ENCODE results near the gene PLEKHA4.

The PLEKHA4 gene

DNA sequence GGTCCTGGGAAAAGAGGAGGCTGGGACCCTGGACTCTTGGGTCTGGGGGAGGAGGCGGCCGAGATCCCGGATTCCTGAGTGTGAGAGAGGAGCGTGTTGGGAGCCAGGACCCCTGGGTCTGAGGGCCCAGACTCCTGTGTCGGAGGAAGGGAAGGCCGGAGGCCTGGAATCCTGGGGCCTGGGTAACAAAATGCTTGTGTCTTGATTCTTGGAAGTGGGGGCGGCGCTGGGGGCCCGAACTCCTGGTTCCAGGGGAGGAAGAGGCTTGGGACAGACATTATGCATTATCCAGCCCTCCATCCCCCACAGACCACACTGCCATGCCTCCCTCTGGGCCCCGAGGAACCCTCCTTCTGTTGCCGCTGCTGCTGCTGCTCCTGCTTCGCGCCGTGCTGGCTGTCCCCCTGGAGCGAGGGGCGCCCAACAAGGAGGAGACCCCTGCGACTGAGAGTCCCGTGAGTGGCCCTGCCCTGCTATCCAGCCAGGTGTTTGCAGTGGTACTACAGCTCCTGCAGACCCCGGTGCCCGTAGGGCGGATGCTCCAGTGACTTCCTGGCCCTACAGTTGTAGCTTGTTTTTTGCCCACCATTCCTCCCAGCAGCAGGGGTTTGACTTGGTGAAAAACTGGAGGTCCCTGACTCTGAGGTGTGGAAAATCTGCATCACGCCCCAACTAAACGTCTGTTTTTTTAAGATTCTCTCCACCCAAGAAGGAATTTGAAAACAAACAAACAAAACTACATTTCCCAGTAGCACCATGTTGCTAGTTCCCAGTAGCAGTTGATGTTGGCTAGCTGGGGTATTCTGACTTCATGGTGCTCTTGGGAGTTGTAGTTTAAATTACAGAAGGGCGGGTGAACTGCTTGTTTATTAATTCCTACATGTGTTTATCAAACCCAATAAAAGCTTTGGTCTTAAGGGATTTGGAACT lies 32.3 kb upstream of the PLEKHA4 start:
- no peak for TF ChIP-seq TAF1 (IDR thresholded peaks at IDR 0.05; ENCODE audit: borderline replicate concordance, insufficient read depth, low read length)
- TF ChIP-seq SIN3A (IDR thresholded peaks at IDR 0.05; ENCODE audit: borderline replicate concordance, insufficient read depth, low read length): no peak
- TF ChIP-seq POLR2AphosphoS5 (IDR thresholded peaks at IDR 0.05; ENCODE audit: low read depth, low read length): no peak
- TF ChIP-seq, protein P1, sequence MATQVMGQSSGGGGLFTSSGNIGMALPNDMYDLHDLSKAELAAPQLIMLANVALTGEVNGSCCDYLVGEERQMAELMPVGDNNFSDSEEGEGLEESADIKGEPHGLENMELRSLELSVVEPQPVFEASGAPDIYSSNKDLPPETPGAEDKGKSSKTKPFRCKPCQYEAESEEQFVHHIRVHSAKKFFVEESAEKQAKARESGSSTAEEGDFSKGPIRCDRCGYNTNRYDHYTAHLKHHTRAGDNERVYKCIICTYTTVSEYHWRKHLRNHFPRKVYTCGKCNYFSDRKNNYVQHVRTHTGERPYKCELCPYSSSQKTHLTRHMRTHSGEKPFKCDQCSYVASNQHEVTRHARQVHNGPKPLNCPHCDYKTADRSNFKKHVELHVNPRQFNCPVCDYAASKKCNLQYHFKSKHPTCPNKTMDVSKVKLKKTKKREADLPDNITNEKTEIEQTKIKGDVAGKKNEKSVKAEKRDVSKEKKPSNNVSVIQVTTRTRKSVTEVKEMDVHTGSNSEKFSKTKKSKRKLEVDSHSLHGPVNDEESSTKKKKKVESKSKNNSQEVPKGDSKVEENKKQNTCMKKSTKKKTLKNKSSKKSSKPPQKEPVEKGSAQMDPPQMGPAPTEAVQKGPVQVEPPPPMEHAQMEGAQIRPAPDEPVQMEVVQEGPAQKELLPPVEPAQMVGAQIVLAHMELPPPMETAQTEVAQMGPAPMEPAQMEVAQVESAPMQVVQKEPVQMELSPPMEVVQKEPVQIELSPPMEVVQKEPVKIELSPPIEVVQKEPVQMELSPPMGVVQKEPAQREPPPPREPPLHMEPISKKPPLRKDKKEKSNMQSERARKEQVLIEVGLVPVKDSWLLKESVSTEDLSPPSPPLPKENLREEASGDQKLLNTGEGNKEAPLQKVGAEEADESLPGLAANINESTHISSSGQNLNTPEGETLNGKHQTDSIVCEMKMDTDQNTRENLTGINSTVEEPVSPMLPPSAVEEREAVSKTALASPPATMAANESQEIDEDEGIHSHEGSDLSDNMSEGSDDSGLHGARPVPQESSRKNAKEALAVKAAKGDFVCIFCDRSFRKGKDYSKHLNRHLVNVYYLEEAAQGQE (IDR thresholded peaks at IDR 0.05; ENCODE audit: insufficient read depth in 1 of 2, low read depth in 2 of 2, low read length in 2 of 2): no peak
- no peak for TF ChIP-seq FOXP2 (optimal IDR thresholded peaks at IDR 0.05; ENCODE audit: borderline replicate concordance, extremely low read depth, extremely low read length, insufficient read depth)

DNA sequence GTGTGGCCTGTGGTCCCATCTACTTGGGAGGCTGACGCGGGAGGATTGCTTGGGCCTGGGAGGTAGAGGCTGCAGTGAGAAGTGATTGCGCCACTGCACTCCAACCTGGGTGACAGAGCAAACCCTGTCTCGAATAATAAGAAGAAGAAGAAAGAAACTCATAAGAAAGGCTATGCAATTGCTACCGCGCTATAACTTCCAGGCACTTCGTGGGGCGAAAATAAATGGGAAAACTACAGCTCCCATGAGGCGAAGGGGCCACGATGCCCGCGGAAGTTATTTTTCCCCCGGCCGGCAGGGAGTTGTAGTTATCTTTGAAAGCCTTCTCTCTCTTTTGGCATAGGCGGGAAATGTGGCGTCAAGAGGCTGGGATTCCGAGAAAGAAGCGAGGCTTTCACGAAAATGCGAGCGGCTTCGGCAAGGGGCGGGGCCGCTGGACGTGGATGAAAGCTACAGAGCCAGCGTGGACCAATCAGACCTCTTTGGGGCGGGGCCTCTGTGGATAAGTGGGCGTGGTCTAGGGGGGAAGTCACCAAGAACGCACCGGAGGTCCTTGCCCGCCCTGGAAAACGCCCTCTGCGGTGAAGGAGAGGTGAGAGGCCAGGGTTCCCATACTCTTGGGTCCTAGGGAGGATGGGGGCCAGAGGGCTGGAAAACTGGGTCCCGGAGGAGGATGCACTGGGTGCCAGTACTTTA lies 31.5 kb upstream of the PLEKHA4 start, which contains the start of gene NUCB1:
NUCB1 (plus strand) TSS at position 532 of the 696 bp plus-strand sequence. CDS start 485 bp downstream, outside the sequence.
- TF ChIP-seq SIN3A (IDR thresholded peaks at IDR 0.05; ENCODE audit: borderline replicate concordance, insufficient read depth, low read length): 0 out of 2 replicates have a peak, but pooled peaks have one; percentile 20
- peak; percentile 31 for TF ChIP-seq FOXP2 (optimal IDR thresholded peaks at IDR 0.05; ENCODE audit: borderline replicate concordance, extremely low read depth, extremely low read length, insufficient read depth)
- peak; percentile 72; the same call in 1 of the 2 replicates for TF ChIP-seq TAF1 (IDR thresholded peaks at IDR 0.05; ENCODE audit: borderline replicate concordance, insufficient read depth, low read length)
- TF ChIP-seq, protein P1 (IDR thresholded peaks at IDR 0.05; ENCODE audit: insufficient read depth in 1 of 2, low read depth in 2 of 2, low read length in 2 of 2): no peak
- peak; percentile 65; the same call in 1 of the 2 replicates for TF ChIP-seq POLR2AphosphoS5 (IDR thresholded peaks at IDR 0.05; ENCODE audit: low read depth, low read length)

GRCh38 chr19:48897181-48897580 lies 28.8 kb upstream of the PLEKHA4 start:
- no peak for TF ChIP-seq TAF1 (IDR thresholded peaks at IDR 0.05; ENCODE audit: borderline replicate concordance, insufficient read depth, low read length)
- TF ChIP-seq SIN3A (IDR thresholded peaks at IDR 0.05; ENCODE audit: borderline replicate concordance, insufficient read depth, low read length): no peak
- TF ChIP-seq POLR2AphosphoS5 (IDR thresholded peaks at IDR 0.05; ENCODE audit: low read depth, low read length): no peak
- no peak for TF ChIP-seq FOXP2 (optimal IDR thresholded peaks at IDR 0.05; ENCODE audit: borderline replicate concordance, extremely low read depth, extremely low read length, insufficient read depth)
- TF ChIP-seq, protein P1 (IDR thresholded peaks at IDR 0.05; ENCODE audit: insufficient read depth in 1 of 2, low read depth in 2 of 2, low read length in 2 of 2): no peak

DNA sequence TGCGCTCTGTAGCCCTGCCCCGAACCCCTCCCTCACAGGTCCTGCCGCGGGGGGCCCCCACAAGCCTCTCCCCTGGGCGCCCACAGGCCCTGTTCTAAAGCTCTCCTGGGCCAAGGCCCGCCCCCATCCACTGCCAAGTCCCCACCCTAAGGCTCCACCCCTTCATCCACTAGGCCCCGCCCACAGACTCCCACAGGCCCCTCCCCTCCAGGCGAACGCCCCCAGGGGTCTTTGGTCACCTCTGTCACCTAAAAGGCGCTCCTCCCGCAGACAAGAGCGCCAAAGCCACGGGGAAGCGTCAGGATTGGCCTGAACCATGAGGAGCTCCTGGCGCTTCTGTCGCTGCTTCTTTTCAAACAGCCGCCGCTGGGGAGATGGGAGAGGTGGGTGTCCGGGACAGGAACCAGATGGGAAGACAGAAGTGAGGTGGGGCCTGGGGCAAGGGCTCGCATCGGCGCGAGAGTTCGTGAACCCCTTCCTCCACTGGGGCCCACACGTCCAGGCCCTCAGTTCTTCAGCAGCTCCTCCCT lies 27.8 kb upstream of the PLEKHA4 start:
- TF ChIP-seq TAF1 (IDR thresholded peaks at IDR 0.05; ENCODE audit: borderline replicate concordance, insufficient read depth, low read length): no peak
- no peak for TF ChIP-seq POLR2AphosphoS5 (IDR thresholded peaks at IDR 0.05; ENCODE audit: low read depth, low read length)
- no peak for TF ChIP-seq FOXP2 (optimal IDR thresholded peaks at IDR 0.05; ENCODE audit: borderline replicate concordance, extremely low read depth, extremely low read length, insufficient read depth)

DNA sequence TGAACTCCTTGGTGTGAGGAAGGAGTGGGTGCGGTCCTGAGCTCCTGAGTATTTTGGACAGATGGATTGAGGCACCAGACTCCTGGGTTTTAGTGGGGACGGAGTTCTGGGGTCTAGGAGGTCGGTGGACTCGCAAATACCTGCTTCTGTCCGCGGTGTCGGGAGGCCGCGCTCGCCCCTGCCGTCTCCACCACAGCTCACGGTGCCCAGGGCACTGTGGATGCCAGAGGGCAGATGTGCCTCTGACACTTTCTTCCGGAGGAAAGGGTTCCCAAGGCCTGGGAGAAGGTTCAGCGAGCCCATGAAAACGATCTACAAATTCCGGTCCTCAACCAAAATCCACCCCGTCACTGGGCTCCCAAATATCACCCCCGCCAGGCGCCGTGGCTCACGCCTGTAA lies 26.8 kb upstream of the PLEKHA4 start:
- TF ChIP-seq, protein P1 (IDR thresholded peaks at IDR 0.05; ENCODE audit: insufficient read depth in 1 of 2, low read depth in 2 of 2, low read length in 2 of 2): no peak
- TF ChIP-seq TAF1 (IDR thresholded peaks at IDR 0.05; ENCODE audit: borderline replicate concordance, insufficient read depth, low read length) (no peak), SIN3A (IDR thresholded peaks at IDR 0.05; ENCODE audit: borderline replicate concordance, insufficient read depth, low read length) (no peak), POLR2AphosphoS5 (IDR thresholded peaks at IDR 0.05; ENCODE audit: low read depth, low read length) (no peak), FOXP2 (optimal IDR thresholded peaks at IDR 0.05; ENCODE audit: borderline replicate concordance, extremely low read depth, extremely low read length, insufficient read depth) (no peak)

Data from PFSK-1 (cell line).